Effector CD8-positive, alpha-beta T cell (primary cell): ENCODE measurements around the gene VPS26A.

ENCODE experiments used
- DNase-seq: peaks from one replicate; lab custom pipeline; 2025; lab: John Stamatoyannopoulos, UW
- total RNA-seq, 4 experiments: gene quantifications; one replicate each; lab custom pipeline; 2026; lab: John Stamatoyannopoulos, UW

VPS26A gene
- total RNA-seq, result 17.4 to 39.5 (median 21.1) reads per million in 4 experiments

GRCh38 chr10:69123747-69124562 lies at the start of gene VPS26A:
TSS of gene VPS26A (plus strand) at chr10:69124178. CDS start at chr10:69124278, 100 bp downstream.
- DNase-seq, result peak; percentile 98

GRCh38 chr10:69074532-69074931 lies 49.4 kb upstream of the VPS26A start:
- DNase-seq, result no peak

- no peak for DNase-seq
These were observed 48.5 kb upstream of the VPS26A start for GRCh38 chr10:69075431-69075830.

- no peak for DNase-seq
These were observed 45.7 kb upstream of the VPS26A start for GRCh38 chr10:69078311-69078710.

- no peak for DNase-seq
These were observed 43.8 kb upstream of the VPS26A start for GRCh38 chr10:69080226-69080625.

GRCh38 chr10:69086001-69086509 lies 37.9 kb upstream of the VPS26A start:
- DNase-seq, result no peak

- DNase-seq, result peak; percentile 61
These were observed 36.1 kb upstream of the VPS26A start, which contains the start of gene SRGN for GRCh38 chr10:69087590-69088470. TSS of gene SRGN (plus strand) at chr10:69088103. CDS start at chr10:69088158, 55 bp downstream.

GRCh38 chr10:69088471-69088769 lies 35.6 kb upstream of the VPS26A start:
- no peak for DNase-seq

- DNase-seq, result no peak
These were observed 35.0 kb upstream of the VPS26A start for GRCh38 chr10:69088801-69089501.

GRCh38 chr10:69089638-69090599 lies 34.1 kb upstream of the VPS26A start:
- peak; percentile 53 for DNase-seq

- no peak for DNase-seq
These were observed 33.3 kb upstream of the VPS26A start for GRCh38 chr10:69090685-69091084.

- no peak for DNase-seq
These were observed 32.8 kb upstream of the VPS26A start for GRCh38 chr10:69091143-69091651.

- peak; percentile 71 for DNase-seq
These were observed 30.8 kb upstream of the VPS26A start for GRCh38 chr10:69092959-69093850.

- DNase-seq, result no peak
These were observed 30.0 kb upstream of the VPS26A start for GRCh38 chr10:69093933-69094332.

GRCh38 chr10:69096045-69096444 lies 27.9 kb upstream of the VPS26A start:
- DNase-seq, result no peak

GRCh38 chr10:69097729-69098128 lies 26.2 kb upstream of the VPS26A start:
- DNase-seq, result no peak

- no peak for DNase-seq
These were observed 23.7 kb upstream of the VPS26A start for GRCh38 chr10:69100136-69100872.

- no peak for DNase-seq
These were observed 22.4 kb upstream of the VPS26A start for GRCh38 chr10:69101451-69102095.
